LNCAP (cell line): ENCODE measurements around the gene ZDHHC11B.

Experiments
- CTCF ChIP-seq: fragments of 450-650 bp; IDR thresholded peaks from 2 replicates; pipeline ENCODE4 v1.5.1; 2017; ENCODE audit warnings: mild to moderate bottlenecking

ZDHHC11B gene

GRCh38 chr5:664343-664993, 120.1 kb downstream of the ZDHHC11B start:
- TF ChIP-seq CTCF = no peak

GRCh38 chr5:663436-664342, 120.8 kb downstream of the ZDHHC11B start:
- TF ChIP-seq CTCF = 0 out of 2 replicates have a peak, but pooled peaks have one; percentile 4

- TF ChIP-seq CTCF = no peak
Measured at GRCh38 chr5:662751-663435, 121.6 kb downstream of the ZDHHC11B start.

GRCh38 chr5:661891-662750, 122.4 kb downstream of the ZDHHC11B start:
- no peak for TF ChIP-seq CTCF

GRCh38 chr5:660491-661030, 124.0 kb downstream of the ZDHHC11B start:
- no peak for TF ChIP-seq CTCF
